GM12878 (cell line): Measurements from ENCODE around the gene NDE1.

Source experiments
- FOXM1 ChIP-seq: IDR thresholded peaks from 2 replicates; pipeline ENCODE4 v1.6.1; 2012; ENCODE audit warnings: low read depth, mild to moderate bottlenecking, inconsistent platforms, low read length, moderate library complexity
- MXI1 ChIP-seq: fragments of 150-350 bp; IDR thresholded peaks from 2 replicates; pipeline ENCODE4 v1.6.1; 2011; ENCODE audit warnings: low read depth, mild to moderate bottlenecking, inconsistent platforms, low read length, improper control_type of control experiment
- MYC ChIP-seq: IDR thresholded peaks from 2 replicates; pipeline ENCODE4 v1.6.1; 2011; ENCODE audit warnings: mild to moderate bottlenecking, low read length, moderate library complexity, inconsistent platforms; ENCODE audit not compliant: insufficient read depth, insufficient replicate concordance, insufficient read length, severe bottlenecking
- RFX5 ChIP-seq: IDR thresholded peaks from 2 replicates; pipeline ENCODE4 v1.6.1; 2011; ENCODE audit warnings: low read depth, low read length, improper control_type of control experiment
- TF ChIP-seq, protein P1 (sequence below), 3 experiments: IDR thresholded peaks in 2 of 3; conservative IDR thresholded peaks in 1 of 3; 2 replicates each; pipeline ENCODE4 v1.5.1; 2011; ENCODE audit warnings: low read depth in 3 of 3, low read length in 3 of 3, mild to moderate bottlenecking in 3 of 3, control low read depth in 2 of 3, moderate library complexity in 2 of 3, inconsistent platforms in 1 of 3, mixed read lengths in 1 of 3; ENCODE audit not compliant: control insufficient read depth in 2 of 3, insufficient read depth in 1 of 3; ENCODE audit errors: extremely low read depth in 1 of 3

DNA sequence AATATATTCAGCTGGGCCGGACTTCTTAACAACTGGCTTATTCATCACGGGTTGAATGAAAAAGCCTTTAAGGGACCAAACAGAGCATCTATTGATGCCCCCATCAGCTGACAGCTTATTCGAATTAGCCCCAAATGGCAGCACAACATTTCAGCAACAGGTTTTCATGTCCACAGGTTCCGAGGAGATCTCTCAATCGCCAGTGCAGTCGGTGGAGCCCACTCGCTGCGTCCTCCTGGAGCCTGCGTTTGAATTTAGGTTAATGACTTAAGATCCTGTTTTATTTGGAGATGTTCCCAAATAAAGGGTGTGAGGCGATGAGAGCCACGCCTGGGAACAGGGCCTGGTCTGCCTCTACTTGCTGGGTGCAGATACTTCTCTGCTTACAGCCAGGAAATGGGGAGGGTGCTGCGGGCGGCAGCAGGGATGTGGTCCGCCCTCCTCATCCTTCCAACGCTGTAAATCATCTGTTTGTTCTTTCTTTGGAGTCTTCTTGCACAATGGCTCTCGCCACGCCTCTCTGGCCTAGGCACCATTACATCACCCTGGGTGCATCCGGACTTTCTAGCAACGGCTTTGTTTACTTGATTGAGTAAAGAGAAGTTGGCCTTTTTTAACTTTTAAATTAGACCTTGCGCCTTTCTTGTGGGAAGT lies 22.6 kb downstream of the NDE1 start:
- TF ChIP-seq, protein P1, sequence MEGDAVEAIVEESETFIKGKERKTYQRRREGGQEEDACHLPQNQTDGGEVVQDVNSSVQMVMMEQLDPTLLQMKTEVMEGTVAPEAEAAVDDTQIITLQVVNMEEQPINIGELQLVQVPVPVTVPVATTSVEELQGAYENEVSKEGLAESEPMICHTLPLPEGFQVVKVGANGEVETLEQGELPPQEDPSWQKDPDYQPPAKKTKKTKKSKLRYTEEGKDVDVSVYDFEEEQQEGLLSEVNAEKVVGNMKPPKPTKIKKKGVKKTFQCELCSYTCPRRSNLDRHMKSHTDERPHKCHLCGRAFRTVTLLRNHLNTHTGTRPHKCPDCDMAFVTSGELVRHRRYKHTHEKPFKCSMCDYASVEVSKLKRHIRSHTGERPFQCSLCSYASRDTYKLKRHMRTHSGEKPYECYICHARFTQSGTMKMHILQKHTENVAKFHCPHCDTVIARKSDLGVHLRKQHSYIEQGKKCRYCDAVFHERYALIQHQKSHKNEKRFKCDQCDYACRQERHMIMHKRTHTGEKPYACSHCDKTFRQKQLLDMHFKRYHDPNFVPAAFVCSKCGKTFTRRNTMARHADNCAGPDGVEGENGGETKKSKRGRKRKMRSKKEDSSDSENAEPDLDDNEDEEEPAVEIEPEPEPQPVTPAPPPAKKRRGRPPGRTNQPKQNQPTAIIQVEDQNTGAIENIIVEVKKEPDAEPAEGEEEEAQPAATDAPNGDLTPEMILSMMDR (IDR thresholded peaks at IDR 0.05 in 2 of 3, conservative IDR thresholded peaks at IDR 0.05 in 1 of 3; ENCODE audit: control insufficient read depth in 2 of 3, extremely low read depth in 1 of 3, insufficient read depth in 1 of 3, low read depth in 3 of 3, low read length in 3 of 3) = no peak
- no peak for TF ChIP-seq RFX5
- no peak for TF ChIP-seq FOXM1
- no peak for TF ChIP-seq MYC
- TF ChIP-seq MXI1 = no peak
